ENCODE results near the gene C1orf210. TPM values are rescaled to one million over a fixed set of nuclear protein-coding genes. Genes with fewer than 3 reads are reported as not detected.

Gene C1orf210
- total RNA-seq, 1 experiment from 2014 or later = not detected

GRCh38 chr1:43312663-43313515, 27.5 kb upstream of the C1orf210 start:
- DNase-seq (ENCODE audit: low read depth) = no peak

DNA sequence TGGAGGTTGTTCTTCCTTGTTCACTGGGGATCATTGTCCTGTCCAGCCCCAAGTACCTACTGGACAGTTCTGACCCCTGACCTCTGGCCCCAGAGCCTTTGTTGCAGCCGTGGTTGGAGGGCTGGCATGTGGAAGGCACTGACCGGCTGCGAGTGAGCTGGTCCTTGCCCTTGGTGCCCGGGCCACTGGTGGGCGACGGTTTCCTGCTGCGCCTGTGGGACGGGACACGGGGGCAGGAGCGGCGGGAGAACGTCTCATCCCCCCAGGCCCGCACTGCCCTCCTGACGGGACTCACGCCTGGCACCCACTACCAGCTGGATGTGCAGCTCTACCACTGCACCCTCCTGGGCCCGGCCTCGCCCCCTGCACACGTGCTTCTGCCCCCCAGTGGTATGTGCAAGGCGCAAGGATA, 26.8 kb upstream of the C1orf210 start:
- DNase-seq (ENCODE audit: low read depth) = no peak

- no peak for DNase-seq (ENCODE audit: low read depth)
These were observed 26.1 kb upstream of the C1orf210 start for GRCh38 chr1:43311521-43311920.

GRCh38 chr1:43309405-43310025, 24.1 kb upstream of the C1orf210 start:
- no peak for DNase-seq (ENCODE audit: low read depth)

GRCh38 chr1:43308635-43309404, 23.4 kb upstream of the C1orf210 start:
- DNase-seq (ENCODE audit: low read depth) = no peak

DNA sequence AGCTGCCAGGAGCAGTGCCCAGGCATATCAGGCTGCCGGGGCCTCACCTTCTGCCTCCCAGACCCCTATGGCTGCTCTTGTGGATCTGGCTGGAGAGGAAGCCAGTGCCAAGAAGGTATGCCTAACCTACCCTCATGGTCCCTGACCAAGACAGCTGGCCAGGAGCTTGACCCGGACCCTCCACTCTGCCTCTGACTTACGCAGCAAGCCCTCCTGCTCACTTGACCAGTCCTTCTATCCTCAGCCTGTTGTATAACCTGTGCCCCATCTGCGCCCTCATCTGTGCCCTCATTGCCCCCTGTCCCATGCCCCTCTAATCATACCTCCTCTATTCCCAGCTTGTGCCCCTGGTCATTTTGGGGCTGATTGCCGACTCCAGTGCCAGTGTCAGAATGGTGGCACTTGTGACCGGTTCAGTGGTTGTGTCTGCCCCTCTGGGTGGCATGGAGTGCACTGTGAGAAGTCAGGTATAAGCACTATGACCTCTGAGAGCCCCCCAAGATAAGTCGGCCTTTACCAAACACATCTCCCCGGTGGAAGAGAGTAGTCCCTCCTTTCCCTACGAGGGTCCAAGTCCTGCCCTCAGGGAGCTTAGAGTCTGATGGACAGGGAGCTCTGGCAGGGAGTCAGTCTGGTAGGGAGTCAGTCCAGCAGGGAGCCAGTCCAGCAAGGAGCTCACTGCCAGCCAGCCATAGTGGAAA, 22.2 kb upstream of the C1orf210 start:
- no peak for DNase-seq (ENCODE audit: low read depth)

DNA sequence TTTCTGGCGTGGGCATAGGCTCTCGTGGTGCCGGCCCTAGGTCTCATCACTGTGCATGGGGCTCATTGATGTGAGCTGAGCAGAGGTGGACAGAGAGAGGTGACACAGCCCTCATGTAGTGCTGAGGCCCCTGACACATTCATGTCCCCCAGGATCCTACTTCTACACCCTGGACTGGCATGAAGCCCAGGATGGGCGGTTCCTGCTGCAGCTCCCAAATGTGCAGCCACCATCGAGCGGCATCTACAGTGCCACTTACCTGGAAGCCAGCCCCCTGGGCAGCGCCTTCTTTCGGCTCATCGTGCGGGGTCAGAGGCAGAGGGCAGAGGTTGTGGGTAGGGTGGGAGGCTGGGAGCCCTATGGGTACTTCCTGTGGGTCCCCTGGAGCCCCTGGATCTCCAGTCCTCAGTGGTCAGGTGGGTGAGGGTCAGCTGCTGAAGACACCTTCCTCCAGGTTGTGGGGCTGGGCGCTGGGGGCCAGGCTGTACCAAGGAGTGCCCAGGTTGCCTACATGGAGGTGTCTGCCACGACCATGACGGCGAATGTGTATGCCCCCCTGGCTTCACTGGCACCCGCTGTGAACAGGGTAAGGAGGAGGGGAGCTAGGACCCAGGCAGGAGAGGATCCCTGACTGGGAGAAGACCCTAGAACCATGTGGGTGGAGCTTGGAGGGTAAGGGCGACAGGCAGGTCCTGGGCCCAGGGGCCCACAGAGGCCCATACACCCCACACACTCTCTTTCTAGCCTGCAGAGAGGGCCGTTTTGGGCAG, 21.5 kb upstream of the C1orf210 start:
- no peak for DNase-seq (ENCODE audit: low read depth)

DNA sequence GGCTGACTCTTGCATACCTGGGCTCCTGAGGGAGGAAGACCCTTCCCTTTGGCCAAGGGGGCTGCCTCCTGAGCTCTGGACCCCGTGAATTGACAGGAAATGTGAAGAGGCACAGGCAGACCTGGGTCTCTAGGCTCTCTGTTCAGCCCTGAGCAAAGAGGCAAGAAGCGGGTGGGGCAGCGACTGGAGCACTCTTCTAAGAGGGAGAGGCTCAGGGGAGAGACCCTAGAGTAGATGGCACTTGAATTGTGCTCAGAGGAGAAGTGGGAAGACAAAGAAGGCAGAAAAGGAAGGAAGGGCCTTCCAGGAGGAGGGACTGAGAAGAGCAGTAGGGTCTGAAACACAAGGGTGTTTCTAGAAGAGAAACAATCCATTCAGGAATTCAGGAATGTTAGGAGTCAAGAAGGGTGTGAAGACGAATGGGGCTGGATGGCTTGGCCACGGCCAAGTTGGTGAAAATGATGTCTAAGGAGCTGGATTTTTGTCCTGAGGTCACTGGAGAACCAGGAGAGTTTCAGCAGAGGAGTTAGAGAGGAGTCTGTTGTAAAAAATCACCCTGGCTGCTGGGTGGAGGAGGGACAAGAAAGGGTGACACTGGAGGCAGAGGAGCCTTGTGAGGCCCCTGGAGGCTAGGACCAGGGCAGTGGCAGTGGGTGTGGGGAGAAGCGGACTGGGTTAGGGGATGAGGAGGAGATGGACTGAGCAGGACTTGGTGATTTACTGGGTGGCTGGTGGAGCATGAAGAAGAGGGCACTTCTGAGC, 20.7 kb upstream of the C1orf210 start:
- DNase-seq (ENCODE audit: low read depth) = no peak

DNA sequence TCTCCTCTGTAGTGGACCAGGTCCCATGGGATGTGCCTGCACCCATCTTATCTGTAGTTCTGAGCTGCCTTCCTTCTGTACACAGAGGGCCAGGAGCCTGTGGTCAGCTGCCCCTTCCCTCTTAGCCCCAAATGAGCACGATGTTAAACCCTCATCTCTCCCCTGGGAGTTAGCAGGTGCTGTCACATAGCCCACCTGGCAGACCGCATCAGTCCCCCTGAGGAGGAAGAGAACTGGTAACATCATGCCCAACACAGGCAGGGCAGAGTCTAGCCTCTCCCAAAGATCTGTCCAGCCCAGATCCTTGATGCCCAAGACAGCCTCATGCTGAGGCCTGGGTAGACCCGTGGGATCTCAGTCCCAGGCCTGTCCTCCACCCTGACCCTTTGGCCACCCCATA, 20.1 kb upstream of the C1orf210 start:
- DNase-seq (ENCODE audit: low read depth) = no peak

DNA sequence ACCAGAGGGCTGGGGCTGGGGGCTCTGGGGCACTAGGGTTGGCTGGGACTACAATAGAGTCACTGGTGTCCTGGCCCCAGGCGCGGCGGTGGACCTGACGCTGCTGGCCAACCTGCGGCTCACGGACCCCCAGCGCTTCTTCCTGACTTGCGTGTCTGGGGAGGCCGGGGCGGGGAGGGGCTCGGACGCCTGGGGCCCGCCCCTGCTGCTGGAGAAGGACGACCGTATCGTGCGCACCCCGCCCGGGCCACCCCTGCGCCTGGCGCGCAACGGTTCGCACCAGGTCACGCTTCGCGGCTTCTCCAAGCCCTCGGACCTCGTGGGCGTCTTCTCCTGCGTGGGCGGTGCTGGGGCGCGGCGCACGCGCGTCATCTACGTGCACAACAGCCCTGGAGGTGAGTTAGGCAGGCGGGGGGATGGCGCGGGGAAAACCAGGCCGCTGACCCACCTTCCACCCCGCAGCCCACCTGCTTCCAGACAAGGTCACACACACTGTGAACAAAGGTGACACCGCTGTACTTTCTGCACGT, 19.5 kb upstream of the C1orf210 start:
- no peak for DNase-seq (ENCODE audit: low read depth)

GRCh38 chr1:43304314-43304681, 18.9 kb upstream of the C1orf210 start:
- DNase-seq (ENCODE audit: low read depth) = no peak

GRCh38 chr1:43303471-43304313, 18.3 kb upstream of the C1orf210 start:
- DNase-seq (ENCODE audit: low read depth) = no peak

DNA sequence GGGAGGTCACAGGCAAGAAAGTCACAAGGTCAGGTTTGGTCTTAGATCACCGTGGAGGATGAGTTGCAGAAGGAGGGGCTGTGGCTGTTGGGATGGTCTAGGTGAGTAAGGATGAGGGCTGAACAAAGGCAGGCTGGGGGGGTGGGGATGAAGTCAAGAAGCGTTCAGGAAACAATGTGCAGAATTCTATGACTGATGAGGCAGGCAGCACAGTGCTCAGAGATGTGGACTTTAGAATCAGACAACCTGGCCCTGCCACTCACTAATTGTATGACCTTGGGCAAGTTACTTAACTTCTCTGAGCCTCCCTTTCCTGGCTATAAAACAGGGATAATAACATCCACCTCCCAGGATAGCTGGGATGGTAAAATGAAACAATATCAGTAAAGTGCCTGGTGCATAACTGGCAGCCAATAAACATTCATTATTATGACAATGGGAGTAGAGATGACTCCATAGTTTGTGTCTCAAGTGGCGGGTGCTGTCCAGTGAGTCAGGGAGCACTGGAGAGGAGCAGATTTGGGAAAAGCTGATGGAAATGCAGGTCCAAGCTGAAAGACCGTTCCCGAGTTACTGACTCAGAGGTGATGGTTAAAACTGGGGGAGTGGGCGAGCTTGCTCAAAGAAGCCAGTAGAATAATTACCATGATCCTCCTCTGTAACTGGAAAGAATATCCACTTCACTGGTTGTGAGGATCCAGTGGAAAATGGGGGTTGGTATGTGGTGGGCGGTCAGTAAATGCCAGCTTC, 17.5 kb upstream of the C1orf210 start:
- no peak for DNase-seq (ENCODE audit: low read depth)

- DNase-seq (ENCODE audit: low read depth) = no peak
These were observed 16.8 kb upstream of the C1orf210 start for GRCh38 chr1:43302201-43302600.

- DNase-seq (ENCODE audit: low read depth) = no peak
These were observed 15.2 kb upstream of the C1orf210 start, which contains the start of gene TIE1 for GRCh38 chr1:43300378-43301094. TIE1 (plus strand) TSS chr1:43300982; CDS start chr1:43301072, 90 bp downstream.

GRCh38 chr1:43299101-43299500, 13.7 kb upstream of the C1orf210 start:
- DNase-seq (ENCODE audit: low read depth) = no peak

- DNase-seq (ENCODE audit: low read depth) = no peak
These were observed 12.7 kb upstream of the C1orf210 start for GRCh38 chr1:43298055-43298454.

DNA sequence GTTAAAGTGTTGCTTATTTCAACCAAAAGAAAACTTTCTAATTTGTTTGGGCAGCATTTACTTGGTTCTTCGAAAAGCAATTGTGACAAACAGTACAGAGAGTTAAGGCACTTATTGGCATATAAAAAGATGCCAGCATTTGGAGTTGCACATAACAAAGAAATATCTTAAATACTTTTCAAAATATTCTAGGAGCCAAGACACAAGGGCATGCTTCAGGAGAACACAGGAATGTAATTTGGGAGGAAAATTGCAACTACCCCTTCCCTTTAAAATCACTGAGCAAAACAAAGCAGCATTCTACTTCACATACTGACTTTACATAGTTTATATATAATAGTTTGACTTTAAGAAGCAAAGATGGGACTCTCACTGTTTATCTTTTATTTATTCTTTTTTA, 10.8 kb upstream of the C1orf210 start:
- no peak for DNase-seq (ENCODE audit: low read depth)

Data from RPMI7951 (cell line).